ENCODE data around the gene THYN1.
A peak's percentile ranks its signal among the peaks of the same experiment; 100 is the strongest.

THYN1 gene

DNA sequence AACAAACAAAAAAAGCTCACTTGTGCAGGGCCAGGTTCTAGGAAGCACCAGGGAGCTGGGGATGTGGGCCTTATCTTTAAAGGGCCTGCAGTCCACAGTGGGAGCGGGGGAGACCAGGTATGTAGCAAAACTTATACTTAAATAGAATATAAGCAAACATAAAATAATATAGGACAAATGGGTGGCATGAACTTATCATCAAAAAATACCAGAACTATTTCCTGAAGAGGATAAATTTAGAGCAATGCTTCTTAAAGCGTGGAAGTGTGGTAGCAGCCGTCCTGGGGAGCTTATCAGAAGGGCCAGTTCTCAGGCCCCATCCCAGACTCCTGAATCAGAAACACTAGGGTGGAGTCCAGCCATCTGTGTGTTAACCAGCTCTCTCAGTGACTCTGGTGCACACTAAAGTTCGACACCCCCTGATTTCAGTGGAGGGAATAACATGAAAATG lies 19.4 kb downstream of the THYN1 start:
- Histone ChIP-seq H3K27ac (ENCODE audit: low read length, poor library complexity, severe bottlenecking) (no peak overlapping the region), H2BK5ac (ENCODE audit: low read depth, low read length, poor library complexity, severe bottlenecking) (no peak overlapping the region), H3K79me1 (replicated peaks; ENCODE audit: low read length, poor library complexity, severe bottlenecking) (peaks cover 42% of the 10 kb centered on the region), H3K27me3 (ENCODE audit: control insufficient read depth in 1 of 2, insufficient read depth in 1 of 2, low read length in 2 of 2) (no peaks in the 10 kb centered on the region), H3K14ac (ENCODE audit: low read length in 2 of 2) (no peak overlapping the region), H3K4me2 (ENCODE audit: low read length, poor library complexity, severe bottlenecking) (no peak overlapping the region), H2AFZ (ENCODE audit: low read depth, low read length) (no peak overlapping the region), H4K91ac (ENCODE audit: low read length) (no peak overlapping the region), H2BK12ac (ENCODE audit: low read length in 2 of 2) (no peak overlapping the region), H3K4me1 (ENCODE audit: control insufficient read depth, insufficient read depth, low read depth, low read length) (peaks cover 4% of the 10 kb centered on the region), H3K9ac (ENCODE audit: low read length) (no peak overlapping the region), H3K9me3 (ENCODE audit: control insufficient read depth, low read length) (no peaks in the 10 kb centered on the region), H4K8ac (ENCODE audit: low read length) (no peak overlapping the region), H3K4me3 (ENCODE audit: insufficient read depth in 1 of 2, low read depth in 1 of 2, low read length in 2 of 2) (no peak overlapping the region), H3K36me3 (ENCODE audit: control insufficient read depth in 1 of 2, insufficient read depth in 2 of 2, low read depth in 1 of 2, low read length in 2 of 2) (peaks cover 8 to 32% of the 10 kb centered on the region in 2 experiments), H2AK5ac (ENCODE audit: low read length, severe bottlenecking) (no peak overlapping the region), H3K18ac (ENCODE audit: low read depth in 1 of 2, low read length in 2 of 2) (no peak overlapping the region), H2BK15ac (ENCODE audit: low read depth, poor library complexity, severe bottlenecking) (no peak overlapping the region), H3K4ac (ENCODE audit: low read depth in 1 of 2, low read length in 2 of 2) (no peak overlapping the region), H3K23ac (ENCODE audit: low read length in 2 of 2) (no peak overlapping the region), H2BK120ac (ENCODE audit: low read depth, low read length) (no peak overlapping the region)
- DNase-seq: no peak
- WGBS: 94% methylated on average over 3 of the region's 4 CpGs

DNA sequence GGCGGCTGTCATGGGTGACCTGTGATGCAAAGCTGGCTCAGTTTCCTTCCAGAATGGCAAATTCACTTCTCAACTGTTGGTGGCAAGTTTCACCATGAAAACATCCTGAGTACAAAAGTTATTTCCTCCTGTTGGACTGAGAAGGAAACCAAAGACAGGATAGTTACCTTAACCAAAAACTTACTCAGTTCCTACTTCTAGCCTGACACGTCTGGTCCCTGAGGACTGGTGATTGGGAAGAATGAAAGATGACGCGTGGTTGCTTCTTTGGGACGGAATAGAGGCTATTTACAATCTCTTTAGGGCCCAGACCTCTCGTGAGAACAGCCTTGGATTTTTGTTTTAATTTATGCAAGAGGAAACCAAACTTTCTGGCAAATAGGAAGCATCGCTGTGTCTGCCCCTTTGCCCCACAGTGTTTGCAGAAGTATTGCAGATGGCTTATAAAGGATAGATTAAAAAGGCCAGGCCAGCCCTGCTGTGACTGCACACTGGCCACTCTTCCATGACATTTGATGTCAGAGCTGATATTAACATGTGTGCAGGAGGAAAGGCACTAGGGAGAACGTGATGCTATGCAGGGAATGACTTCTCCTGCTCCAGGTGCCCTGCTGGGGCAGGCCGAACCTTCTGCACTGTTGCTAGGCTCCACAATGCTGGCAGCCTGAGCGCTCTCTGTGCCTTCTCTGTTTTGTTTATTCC lies 21.0 kb downstream of the THYN1 start:
- Histone ChIP-seq H3K4ac (ENCODE audit: low read depth in 1 of 2, low read length in 2 of 2) (no peak overlapping the region), H4K91ac (ENCODE audit: low read length) (no peak overlapping the region), H2BK5ac (ENCODE audit: low read depth, low read length, poor library complexity, severe bottlenecking) (no peak overlapping the region), H3K9ac (ENCODE audit: low read length) (no peak overlapping the region), H3K4me3 (ENCODE audit: insufficient read depth in 1 of 2, low read depth in 1 of 2, low read length in 2 of 2) (no peak overlapping the region), H3K14ac (ENCODE audit: low read length in 2 of 2) (peak overlapping the region in 1 of 2 experiments; percentile 35), H2BK12ac (ENCODE audit: low read length in 2 of 2) (no peak overlapping the region), H3K4me2 (ENCODE audit: low read length, poor library complexity, severe bottlenecking) (no peak overlapping the region), H3K23ac (ENCODE audit: low read length in 2 of 2) (peak overlapping the region in 1 of 2 experiments; percentile 23), H3K27ac (ENCODE audit: low read length, poor library complexity, severe bottlenecking) (no peak overlapping the region), H3K18ac (ENCODE audit: low read depth in 1 of 2, low read length in 2 of 2) (no peak overlapping the region), H3K36me3 (ENCODE audit: control insufficient read depth in 1 of 2, insufficient read depth in 2 of 2, low read depth in 1 of 2, low read length in 2 of 2) (peaks cover 5 to 34% of the 10 kb centered on the region in 2 experiments), H3K9me3 (ENCODE audit: control insufficient read depth, low read length) (no peaks in the 10 kb centered on the region), H4K8ac (ENCODE audit: low read length) (no peak overlapping the region), H3K4me1 (ENCODE audit: control insufficient read depth, insufficient read depth, low read depth, low read length) (peaks cover 4% of the 10 kb centered on the region), H2BK120ac (ENCODE audit: low read depth, low read length) (no peak overlapping the region), H2BK15ac (ENCODE audit: low read depth, poor library complexity, severe bottlenecking) (no peak overlapping the region), H2AFZ (ENCODE audit: low read depth, low read length) (no peak overlapping the region), H3K27me3 (ENCODE audit: control insufficient read depth in 1 of 2, insufficient read depth in 1 of 2, low read length in 2 of 2) (no peaks in the 10 kb centered on the region), H3K79me1 (replicated peaks; ENCODE audit: low read length, poor library complexity, severe bottlenecking) (peaks cover 37% of the 10 kb centered on the region), H2AK5ac (ENCODE audit: low read length, severe bottlenecking) (no peak overlapping the region)
- 96% methylated on average over 10 of the region's 10 CpGs for WGBS
- DNase-seq: no peak

DNA sequence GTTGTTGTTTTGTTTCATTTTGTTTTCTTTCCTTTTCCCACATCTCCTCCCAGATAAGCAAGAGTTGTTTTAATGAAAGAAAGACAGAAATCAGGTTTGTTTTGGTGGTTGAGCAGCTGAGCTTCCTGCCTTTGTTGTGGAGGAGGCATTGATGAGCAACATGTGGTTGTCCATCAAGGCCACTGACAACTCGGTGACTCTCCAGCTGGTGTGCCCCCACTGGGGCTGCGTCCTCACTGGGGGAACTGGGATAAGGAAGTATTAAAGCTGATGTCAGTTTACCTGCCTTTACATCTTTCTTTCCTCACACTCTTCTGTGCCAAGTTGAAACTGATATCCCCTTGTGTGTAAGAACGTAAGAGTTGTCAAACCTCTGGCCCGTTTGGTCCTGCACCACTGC lies 22.8 kb downstream of the THYN1 start:
- Histone ChIP-seq H3K4me1 (ENCODE audit: control insufficient read depth, insufficient read depth, low read depth, low read length) (peaks cover 12% of the 10 kb centered on the region), H4K91ac (ENCODE audit: low read length) (no peak overlapping the region), H2AK5ac (ENCODE audit: low read length, severe bottlenecking) (no peak overlapping the region), H2BK15ac (ENCODE audit: low read depth, poor library complexity, severe bottlenecking) (no peak overlapping the region), H2BK5ac (ENCODE audit: low read depth, low read length, poor library complexity, severe bottlenecking) (no peak overlapping the region), H3K4me3 (ENCODE audit: insufficient read depth in 1 of 2, low read depth in 1 of 2, low read length in 2 of 2) (no peak overlapping the region), H3K9me3 (ENCODE audit: control insufficient read depth, low read length) (no peaks in the 10 kb centered on the region), H2BK12ac (ENCODE audit: low read length in 2 of 2) (no peak overlapping the region), H4K8ac (ENCODE audit: low read length) (no peak overlapping the region), H3K14ac (ENCODE audit: low read length in 2 of 2) (no peak overlapping the region), H3K27ac (ENCODE audit: low read length, poor library complexity, severe bottlenecking) (no peak overlapping the region), H2AFZ (ENCODE audit: low read depth, low read length) (no peak overlapping the region), H3K4me2 (ENCODE audit: low read length, poor library complexity, severe bottlenecking) (no peak overlapping the region), H3K4ac (ENCODE audit: low read depth in 1 of 2, low read length in 2 of 2) (no peak overlapping the region), H3K23ac (ENCODE audit: low read length in 2 of 2) (no peak overlapping the region), H3K18ac (ENCODE audit: low read depth in 1 of 2, low read length in 2 of 2) (no peak overlapping the region), H3K36me3 (ENCODE audit: control insufficient read depth in 1 of 2, insufficient read depth in 2 of 2, low read depth in 1 of 2, low read length in 2 of 2) (peaks cover 5 to 20% of the 10 kb centered on the region in 2 experiments), H3K27me3 (ENCODE audit: control insufficient read depth in 1 of 2, insufficient read depth in 1 of 2, low read length in 2 of 2) (no peaks in the 10 kb centered on the region), H2BK120ac (ENCODE audit: low read depth, low read length) (no peak overlapping the region), H3K9ac (ENCODE audit: low read length) (no peak overlapping the region), H3K79me1 (replicated peaks; ENCODE audit: low read length, poor library complexity, severe bottlenecking) (peaks cover 39% of the 10 kb centered on the region)
- DNase-seq: no peak
- 87% methylated on average over 4 of the region's 4 CpGs for WGBS

DNA sequence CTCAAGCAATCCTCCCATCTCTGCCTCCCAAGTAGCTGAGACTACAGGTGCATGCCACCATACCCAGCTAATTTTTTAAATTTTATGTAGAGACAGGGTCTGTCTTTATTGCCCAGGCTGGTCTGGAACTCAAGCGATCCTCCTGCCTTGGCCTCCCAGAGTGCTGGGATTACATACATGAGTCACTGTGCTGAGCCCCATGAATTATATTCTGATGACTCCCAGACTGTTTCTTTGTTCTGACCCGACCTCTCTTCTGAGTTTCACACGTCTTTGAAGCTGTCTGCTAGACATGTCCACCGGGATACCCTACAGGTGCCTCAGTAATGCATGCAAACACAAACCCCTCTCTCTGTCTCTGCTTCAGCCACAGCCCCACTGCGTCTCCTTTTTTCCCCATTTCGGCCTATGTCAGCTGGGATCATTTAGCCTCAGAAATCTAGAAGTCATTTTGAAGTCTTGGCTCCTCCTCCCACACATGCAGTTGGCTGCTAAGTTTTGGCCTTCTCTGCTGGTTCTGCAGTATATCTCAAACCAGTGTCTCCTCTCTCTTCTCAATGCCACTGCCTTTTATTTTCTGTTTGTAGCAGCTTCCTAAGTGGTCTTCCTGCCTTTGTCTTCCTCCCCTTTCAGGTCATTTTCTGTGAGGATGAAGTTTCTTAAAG lies 23.9 kb downstream of the THYN1 start:
- no peak overlapping the region for H2BK120ac ChIP-seq (ENCODE audit: low read depth, low read length)
- WGBS: 74% methylated on average over 6 of the region's 6 CpGs
- no peak overlapping the region for H2BK12ac ChIP-seq (ENCODE audit: low read length in 2 of 2)
- H4K8ac ChIP-seq (ENCODE audit: low read length): no peak overlapping the region
- H4K91ac ChIP-seq (ENCODE audit: low read length): no peak overlapping the region
- H2AK5ac ChIP-seq (ENCODE audit: low read length, severe bottlenecking): no peak overlapping the region
- H3K9ac ChIP-seq (ENCODE audit: low read length): peak overlapping the region; percentile 10
- no peak overlapping the region for H3K18ac ChIP-seq (ENCODE audit: low read depth in 1 of 2, low read length in 2 of 2)
- no peaks in the 10 kb centered on the region for H3K27me3 ChIP-seq (ENCODE audit: control insufficient read depth in 1 of 2, insufficient read depth in 1 of 2, low read length in 2 of 2)
- H3K9me3 ChIP-seq (ENCODE audit: control insufficient read depth, low read length): no peaks in the 10 kb centered on the region
- H3K4me2 ChIP-seq (ENCODE audit: low read length, poor library complexity, severe bottlenecking): no peak overlapping the region
- H2BK15ac ChIP-seq (ENCODE audit: low read depth, poor library complexity, severe bottlenecking): no peak overlapping the region
- no peak overlapping the region for H3K27ac ChIP-seq (ENCODE audit: low read length, poor library complexity, severe bottlenecking)
- H2AFZ ChIP-seq (ENCODE audit: low read depth, low read length): no peak overlapping the region
- H2BK5ac ChIP-seq (ENCODE audit: low read depth, low read length, poor library complexity, severe bottlenecking): no peak overlapping the region
- peaks cover 32% of the 10 kb centered on the region for H3K79me1 ChIP-seq (replicated peaks; ENCODE audit: low read length, poor library complexity, severe bottlenecking)
- peaks cover 13% of the 10 kb centered on the region for H3K4me1 ChIP-seq (ENCODE audit: control insufficient read depth, insufficient read depth, low read depth, low read length)
- no peak overlapping the region for H3K4ac ChIP-seq (ENCODE audit: low read depth in 1 of 2, low read length in 2 of 2)
- H3K14ac ChIP-seq (ENCODE audit: low read length in 2 of 2): no peak overlapping the region
- peaks cover 0 to 13% of the 10 kb centered on the region in 2 experiments for H3K36me3 ChIP-seq (ENCODE audit: control insufficient read depth in 1 of 2, insufficient read depth in 2 of 2, low read depth in 1 of 2, low read length in 2 of 2)
- H3K23ac ChIP-seq (ENCODE audit: low read length in 2 of 2): no peak overlapping the region
- DNase-seq: no peak
- H3K4me3 ChIP-seq (ENCODE audit: insufficient read depth in 1 of 2, low read depth in 1 of 2, low read length in 2 of 2): peak overlapping the region in 1 of 2 experiments; percentile 28

All from mesenchymal stem cell (in vitro differentiated cells and primary cell).